Liver (tissue), 9 donors: Measurements from ENCODE around the gene OSTC. TPM values are rescaled to one million over a fixed set of nuclear protein-coding genes. Genes with fewer than 3 reads are reported as not detected.

ENCODE experiments used
- DNase-seq: peaks from one replicate; pipeline ENCODE4 v3.0.0-alpha.2; 2017; ENCODE audit warnings: low spot score
- H3K27ac ChIP-seq, 2 donors: one replicate each; pipeline ENCODE4 v1.7.0; 2013; ENCODE audit warnings: inconsistent platforms in 2 of 2, low read length in 2 of 2, control low read depth in 1 of 2, low read depth in 1 of 2, mild to moderate bottlenecking in 1 of 2
- H3K27me3 ChIP-seq, 4 donors: one replicate each; pipeline versions ENCODE4 v1.6.1 to v1.7.0; 2013; ENCODE audit warnings: low read length in 3 of 4, inconsistent platforms in 1 of 4, mild to moderate bottlenecking in 1 of 4, moderate library complexity in 1 of 4; ENCODE audit not compliant: control insufficient read depth in 4 of 4, insufficient read depth in 4 of 4
- H3K36me3 ChIP-seq, 4 donors: one replicate each; pipeline versions ENCODE4 v1.6.1 to v1.7.0; 2013; ENCODE audit warnings: low read length in 3 of 4, mild to moderate bottlenecking in 3 of 4, low read depth in 1 of 4, moderate library complexity in 1 of 4; ENCODE audit not compliant: control insufficient read depth in 4 of 4, insufficient read depth in 3 of 4
- H3K4me1 ChIP-seq, 4 donors: one replicate each; pipeline versions ENCODE4 v1.6.1 to v1.7.0; 2013; ENCODE audit warnings: low read length in 3 of 4, mild to moderate bottlenecking in 3 of 4, moderate library complexity in 1 of 4; ENCODE audit not compliant: control insufficient read depth in 4 of 4, insufficient read depth in 4 of 4
- H3K4me3 ChIP-seq, 3 donors: one replicate each; pipeline versions ENCODE4 v1.6.1 to v1.7.0; 2013; ENCODE audit warnings: low read length in 3 of 3, control low read depth in 1 of 3, low read depth in 1 of 3, mild to moderate bottlenecking in 1 of 3
- H3K9ac ChIP-seq, 2 donors: one replicate each; pipeline ENCODE4 v1.7.0; 2013; ENCODE audit warnings: low read length in 2 of 2, mild to moderate bottlenecking in 2 of 2, moderate library complexity in 2 of 2, control low read depth in 1 of 2, low read depth in 1 of 2
- H3K9me3 ChIP-seq, 4 donors: one replicate each; pipeline versions ENCODE4 v1.6.1 to v1.7.0; 2013; ENCODE audit warnings: low read length in 3 of 4; ENCODE audit not compliant: control insufficient read depth in 4 of 4
- CTCF ChIP-seq: fragments of 150-350 bp; IDR thresholded peaks from 2 replicates; pipeline ENCODE4 v1.5.1; 2017; ENCODE audit warnings: improper control_type of control experiment, low read depth, low read length; ENCODE audit not compliant: missing input control
- FOXA1 ChIP-seq: IDR thresholded peaks from 2 replicates; pipeline ENCODE4 v1.6.1; 2016; ENCODE audit warnings: antibody characterized with exemption
- FOXA2 ChIP-seq: IDR thresholded peaks from 2 replicates; pipeline ENCODE4 v1.6.1; 2016; ENCODE audit warnings: antibody characterized with exemption
- GABPA ChIP-seq, 2 donors: IDR thresholded peaks in 1 of 2; conservative IDR thresholded peaks in 1 of 2; 2 replicates each; pipeline ENCODE4 v1.6.1; 2016; ENCODE audit warnings: antibody characterized with exemption in 2 of 2, mild to moderate bottlenecking in 1 of 2, moderate library complexity in 1 of 2
- HNF4G ChIP-seq: IDR thresholded peaks from 2 replicates; pipeline ENCODE4 v1.6.1; 2016; ENCODE audit warnings: antibody characterized with exemption
- JUND ChIP-seq, 2 donors: IDR thresholded peaks; 2 replicates each; pipeline ENCODE4 v1.6.1; 2016; ENCODE audit warnings: antibody characterized with exemption in 2 of 2
- MAX ChIP-seq: IDR thresholded peaks from 2 replicates; pipeline ENCODE4 v1.6.1; 2016; ENCODE audit warnings: antibody characterized with exemption
- RAD21 ChIP-seq, 2 donors: IDR thresholded peaks; 2 replicates each; pipeline ENCODE4 v1.6.1; 2016; ENCODE audit warnings: antibody characterized with exemption in 2 of 2, mild to moderate bottlenecking in 2 of 2
- REST ChIP-seq: IDR thresholded peaks from 2 replicates; pipeline ENCODE4 v1.6.1; 2016; ENCODE audit warnings: antibody characterized with exemption, mild to moderate bottlenecking
- RXRA ChIP-seq, 2 donors: IDR thresholded peaks; 2 replicates each; pipeline ENCODE4 v1.6.1; 2017 to 2018; ENCODE audit warnings: antibody characterized with exemption in 2 of 2, mild to moderate bottlenecking in 1 of 2
- SP1 ChIP-seq: IDR thresholded peaks from 2 replicates; pipeline ENCODE4 v1.6.1; 2018; ENCODE audit warnings: antibody characterized with exemption, mild to moderate bottlenecking
- ZBTB33 ChIP-seq: IDR thresholded peaks from 2 replicates; pipeline ENCODE4 v1.6.1; 2016; ENCODE audit warnings: antibody characterized with exemption
- WGBS: extraction: QIAGEN DNeasy Blood & Tissue Kit; methylation state at CpG from one replicate; pipeline ENCODE4 v1.1.7; 2013; 5-methylcytosine and 5-hydroxymethylcytosine counted together
- polyA plus RNA-seq, 2 donors: library from polyadenylated mRNA; stranded (reverse) in 1 of 2; unstranded in 1 of 2; fragments of 200-250 nt in 1 of 2; fragments of >200 nt in 1 of 2; fragmentation: Nextera tagmentation in 1 of 2; extraction: Ambion mirVana in 1 of 2; gene quantifications; one replicate each; pipeline versions ENCODE4 v1.2.1 to v1.2.3, GENCODE V29; 2013 to 2015
- total RNA-seq, 2 donors: library from RNA; depleted of rRNA; stranded (reverse); fragments of >200 nt; gene quantifications; one replicate each; pipeline ENCODE4 v1.2.3, GENCODE V29; 2014
- donor health status: healthy.
- donor health status: healthy.
- donor health status: healthy.
- donor health status: healthy.
- donor health status: healthy.

The OSTC gene
- total and polyA plus RNA-seq, 4 donors = 113 to 148 (median 143) TPM

DNA sequence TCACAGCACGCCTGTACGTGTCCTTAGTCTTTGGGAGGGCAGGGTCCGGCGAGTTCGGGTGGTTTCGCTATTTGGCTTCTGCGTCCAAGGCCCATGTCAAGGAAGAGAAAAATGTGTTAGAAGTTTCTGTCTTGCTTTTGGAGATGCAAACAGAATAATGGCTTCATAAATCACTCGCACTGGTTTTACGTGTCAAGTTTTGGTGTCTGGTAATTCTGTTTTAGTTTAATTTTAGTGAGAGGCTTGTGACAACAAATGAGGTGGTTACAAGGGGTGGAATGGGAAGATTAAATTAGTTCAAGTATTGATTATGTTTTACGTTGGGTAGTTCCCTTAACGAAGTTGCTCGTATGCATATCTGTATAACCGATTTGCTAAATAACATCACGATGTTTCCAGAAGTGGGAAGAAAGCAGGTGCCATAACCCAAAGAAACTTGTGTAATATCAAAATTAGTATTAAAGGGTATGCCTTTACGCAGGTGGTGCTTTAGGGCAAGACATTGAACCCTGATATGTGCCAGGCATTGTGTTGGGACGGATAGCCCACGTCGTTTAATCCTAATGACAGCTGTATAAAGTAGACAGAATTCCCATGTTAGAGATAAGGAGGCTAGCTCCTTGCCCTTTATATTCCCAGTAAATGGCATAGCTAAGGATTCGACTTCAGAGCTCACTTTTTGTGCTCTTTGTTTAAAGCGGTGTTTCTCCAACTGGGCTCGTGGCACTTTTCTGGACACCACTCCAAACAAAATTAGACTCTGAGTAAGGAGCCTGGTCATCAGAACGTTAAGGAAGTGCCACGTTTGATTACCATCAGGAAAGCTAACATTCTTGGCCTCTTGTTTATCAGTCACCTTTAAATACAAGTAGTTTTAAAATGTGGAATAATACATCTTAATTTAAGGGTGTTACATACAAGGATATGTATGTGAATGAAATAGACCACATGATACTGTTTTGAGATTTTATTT is 29.2 kb upstream of the OSTC start:
- peak overlapping the region; percentile 92 to 93 for H3K9ac ChIP-seq
- 10% methylated on average over 23 of the region's 23 CpGs for WGBS
- H3K27ac ChIP-seq = peak overlapping the region; percentile 78
- no peak for TF ChIP-seq SP1
- TF ChIP-seq CTCF = no peak
- TF ChIP-seq MAX = no peak
- TF ChIP-seq GABPA (IDR thresholded peaks at IDR 0.05 in 1 of 2, conservative IDR thresholded peaks at IDR 0.05 in 1 of 2) = no peak
- TF ChIP-seq FOXA1 = no peak
- no peak for TF ChIP-seq REST
- no peak for TF ChIP-seq FOXA2
- TF ChIP-seq ZBTB33 = no peak
- H3K36me3 ChIP-seq = peaks cover 12 to 43% (median 33%) of the 10 kb centered on the region in 4 donors
- H3K4me3 ChIP-seq = peak overlapping the region; percentile 66 to 99 (median 86)
- H3K9me3 ChIP-seq = no peaks in the 10 kb centered on the region
- peaks cover 1 to 18% (median 10%) of the 10 kb centered on the region in 4 donors for H3K4me1 ChIP-seq
- no peak for DNase-seq
- no peaks in the 10 kb centered on the region for H3K27me3 ChIP-seq

- H3K27me3 ChIP-seq = no peaks in the 10 kb centered on the region
- no peaks in the 10 kb centered on the region for H3K9me3 ChIP-seq
- no peak overlapping the region for H3K9ac ChIP-seq
- H3K27ac ChIP-seq = no peak overlapping the region
- peaks cover 1 to 18% (median 10%) of the 10 kb centered on the region in 4 donors for H3K4me1 ChIP-seq
- DNase-seq = no peak
- H3K4me3 ChIP-seq = no peak overlapping the region
- 73% methylated on average over 4 of the region's 4 CpGs for WGBS
- H3K36me3 ChIP-seq = peaks cover 12 to 51% (median 38%) of the 10 kb centered on the region in 4 donors
- TF ChIP-seq RAD21 (IDR thresholded peaks at IDR 0.05) = no peak
- no peak for TF ChIP-seq RXRA (IDR thresholded peaks at IDR 0.05)
- no peak for TF ChIP-seq REST
- TF ChIP-seq HNF4G = no peak
- TF ChIP-seq JUND (IDR thresholded peaks at IDR 0.05) = no peak
These were observed 28.4 kb upstream of the OSTC start for GRCh38 chr4:108622022-108622421.
